NCI-H1436 treated with DMSO at 0.1 percent for 48 hours (cell line): ENCODE data around the gene EGLN2.
"Not testable (repeated sequence)": the region's sequence is repeated elsewhere in the genome, so short reads cannot be mapped to it uniquely, and the experiment has no call there.

ENCODE experiments used
- DNase-seq: peaks from one replicate; lab custom pipeline; 2025; lab: John Stamatoyannopoulos, UW

EGLN2 gene

DNA sequence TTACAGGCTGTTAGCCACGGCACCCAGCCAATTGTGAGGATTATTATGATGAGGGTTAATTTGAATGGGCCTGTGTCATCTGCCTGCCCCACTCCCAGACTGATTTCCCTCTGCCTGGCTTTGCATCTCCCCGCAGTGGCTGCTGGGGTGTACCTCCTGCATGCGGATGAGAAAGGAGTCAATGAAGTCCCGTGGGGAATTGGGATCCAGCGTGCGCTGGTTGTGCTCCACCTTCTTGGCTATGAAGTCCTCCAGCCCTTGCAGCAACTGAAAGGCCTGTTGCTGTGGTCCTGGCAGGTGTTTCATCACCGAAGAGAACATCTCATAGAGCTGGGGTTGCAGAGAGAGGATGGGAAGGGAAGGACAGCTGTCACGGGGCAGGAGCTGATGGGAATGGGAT lies 47.7 kb downstream of the EGLN2 start:
- not testable (repeated sequence) for DNase-seq

- DNase-seq, result not testable (repeated sequence)
Observed at GRCh38 chr19:40850277-40850676, 51.3 kb downstream of the EGLN2 start, which contains the start of gene CYP2A6. Gene CYP2A6, minus strand, starts transcription at chr19:40850447. Its CDS starts 21 bp downstream, at chr19:40850426.

DNA sequence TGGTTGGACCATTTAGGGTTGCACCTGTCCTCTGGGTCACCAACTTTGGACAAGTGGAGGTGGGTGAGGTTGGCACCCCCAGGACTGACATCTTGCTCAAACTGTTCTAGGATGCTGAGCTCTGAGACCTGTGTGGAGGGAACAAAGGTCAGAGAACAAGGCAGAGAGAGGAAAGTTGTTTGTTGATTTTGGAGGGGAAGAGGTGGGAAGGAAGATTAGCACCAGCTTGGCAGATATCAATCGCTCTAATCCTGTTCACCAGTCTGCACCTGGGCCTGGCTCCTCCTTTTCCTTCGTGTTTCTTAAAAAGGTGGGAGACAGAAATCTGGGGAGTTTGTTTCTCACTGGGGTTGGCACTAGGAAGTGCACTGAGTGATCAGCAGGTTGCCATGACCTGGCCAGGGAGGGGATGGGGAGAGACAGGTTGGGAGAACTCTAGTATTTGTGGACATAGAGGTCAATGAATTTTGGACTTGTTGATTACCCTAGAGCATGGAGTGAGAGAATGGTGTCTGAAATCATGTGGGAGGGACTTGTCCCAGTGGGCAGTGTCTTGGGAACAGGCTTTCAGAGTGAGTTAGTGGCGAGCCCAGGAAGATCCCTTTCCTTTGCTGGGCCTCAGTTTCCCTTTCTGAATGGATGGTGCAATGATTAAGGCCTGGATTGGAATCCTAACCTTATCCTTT lies 53.6 kb downstream of the EGLN2 start:
- DNase-seq, result not testable (repeated sequence)
